Esophagus muscularis mucosa (tissue), 4 donors: ENCODE results near the gene SMC4.

Experiments
- CTCF ChIP-seq, 3 experiments: fragments of 200-600 bp in 2 of 3; fragments of 450-650 bp in 1 of 3; sonication (generic) in 2 of 3; IDR thresholded peaks; one replicate each; pipeline ENCODE4 v1.5.1; 2017 to 2019; ENCODE audit warnings: antibody characterized with exemption in 3 of 3, mild to moderate bottlenecking in 2 of 3, moderate library complexity in 1 of 3
- EP300 ChIP-seq: sonication (generic); formaldehyde crosslinking; IDR thresholded peaks from one replicate; pipeline ENCODE4 v1.6.1; 2017; ENCODE audit warnings: antibody characterized with exemption
- POLR2A ChIP-seq: fragments of 450-650 bp; IDR thresholded peaks from one replicate; pipeline ENCODE4 v1.6.1; 2017; ENCODE audit warnings: antibody characterized with exemption, moderate library complexity, mild to moderate bottlenecking, low read depth
- POLR2AphosphoS5 ChIP-seq, 2 donors: sonication (generic); formaldehyde crosslinking; IDR thresholded peaks; one replicate each; pipeline ENCODE4 v1.6.1; 2017; ENCODE audit warnings: antibody characterized with exemption in 2 of 2

DNA sequence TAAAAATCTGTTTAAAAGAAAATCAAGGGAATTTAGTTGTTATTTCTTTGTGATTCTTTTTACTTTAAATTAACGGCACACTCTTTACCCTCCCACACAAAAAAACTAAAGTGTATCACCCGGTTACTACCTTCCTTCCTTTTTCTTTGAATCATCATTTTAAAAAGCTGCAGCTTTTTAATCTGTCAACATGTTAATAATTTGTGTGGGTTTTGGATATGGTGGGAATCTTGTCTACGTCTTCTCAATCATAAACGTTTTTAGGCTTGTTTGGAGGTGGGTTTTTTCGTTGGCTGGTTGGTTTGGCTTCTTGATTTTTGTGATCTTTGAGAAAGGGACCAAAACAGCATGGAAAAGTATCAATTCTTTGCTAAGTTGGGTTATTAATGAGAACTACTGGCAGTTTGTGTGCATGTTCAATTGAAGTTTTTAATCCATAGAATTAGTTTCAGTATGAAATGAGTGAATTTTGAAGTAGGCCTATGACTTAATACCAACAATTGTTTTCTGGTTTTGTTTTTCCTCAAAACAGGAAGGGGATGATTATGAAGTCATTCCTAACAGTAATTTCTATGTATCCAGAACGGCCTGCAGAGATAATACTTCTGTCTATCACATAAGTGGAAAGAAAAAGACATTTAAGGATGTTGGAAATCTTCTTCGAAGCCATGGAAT lies 4.5 kb downstream of the SMC4 start:
- TF ChIP-seq EP300 (no peak), CTCF (IDR thresholded peaks at IDR 0.05) (no peak), POLR2A (no peak), POLR2AphosphoS5 (IDR thresholded peaks at IDR 0.05) (no peak)
